ENCODE data around the gene FARS2.

FARS2 gene

DNA sequence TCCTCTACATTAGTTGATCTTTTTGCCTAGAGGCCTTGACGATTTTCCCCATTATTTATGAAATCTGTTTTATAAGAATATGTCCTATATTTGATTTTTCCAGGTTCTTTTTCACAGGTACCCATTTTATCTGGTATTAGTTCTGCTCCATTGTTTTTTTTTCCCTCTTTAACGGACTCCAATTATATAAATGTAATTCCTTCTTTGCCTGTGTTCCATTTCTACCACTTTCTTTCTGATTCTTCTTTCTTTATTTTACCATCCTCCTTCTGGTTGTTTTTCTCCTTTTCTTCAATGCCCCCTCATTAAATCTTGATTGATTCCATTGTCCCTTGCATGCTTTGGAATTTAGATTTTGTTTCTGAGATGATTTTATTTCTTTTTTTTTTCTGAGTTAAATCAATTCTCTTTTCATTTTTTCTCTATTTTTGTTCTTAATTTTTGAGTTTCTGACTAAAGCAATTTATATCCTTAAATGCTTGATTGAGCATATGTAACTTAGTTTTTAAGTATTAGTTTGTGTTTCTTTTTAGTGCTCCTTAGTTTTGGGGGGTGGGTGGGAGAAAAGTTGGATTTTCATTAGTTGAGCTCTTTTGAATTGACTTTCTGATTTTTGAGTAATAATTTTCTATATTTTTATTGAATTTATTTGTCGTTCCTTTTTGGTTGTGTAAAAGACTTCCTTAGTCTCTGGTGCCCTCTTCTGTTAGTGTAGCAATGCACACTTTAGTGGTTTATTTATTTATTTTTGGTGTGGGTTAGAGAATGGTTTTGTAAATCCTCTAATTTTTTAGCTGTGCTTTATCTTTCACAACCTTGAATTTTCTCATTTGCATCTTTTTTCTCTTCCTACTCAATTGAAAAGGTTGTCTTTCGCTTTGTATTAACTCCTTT is 140.8 kb downstream of the FARS2 start:
- no peak overlapping the region for H3K4me3 ChIP-seq (ENCODE audit: low read depth, low read length)
- in situ Hi-C loops (cut with HindIII; ENCODE audit: low sequenced_read_pairs), result no loop called here
- TF ChIP-seq, protein P1, sequence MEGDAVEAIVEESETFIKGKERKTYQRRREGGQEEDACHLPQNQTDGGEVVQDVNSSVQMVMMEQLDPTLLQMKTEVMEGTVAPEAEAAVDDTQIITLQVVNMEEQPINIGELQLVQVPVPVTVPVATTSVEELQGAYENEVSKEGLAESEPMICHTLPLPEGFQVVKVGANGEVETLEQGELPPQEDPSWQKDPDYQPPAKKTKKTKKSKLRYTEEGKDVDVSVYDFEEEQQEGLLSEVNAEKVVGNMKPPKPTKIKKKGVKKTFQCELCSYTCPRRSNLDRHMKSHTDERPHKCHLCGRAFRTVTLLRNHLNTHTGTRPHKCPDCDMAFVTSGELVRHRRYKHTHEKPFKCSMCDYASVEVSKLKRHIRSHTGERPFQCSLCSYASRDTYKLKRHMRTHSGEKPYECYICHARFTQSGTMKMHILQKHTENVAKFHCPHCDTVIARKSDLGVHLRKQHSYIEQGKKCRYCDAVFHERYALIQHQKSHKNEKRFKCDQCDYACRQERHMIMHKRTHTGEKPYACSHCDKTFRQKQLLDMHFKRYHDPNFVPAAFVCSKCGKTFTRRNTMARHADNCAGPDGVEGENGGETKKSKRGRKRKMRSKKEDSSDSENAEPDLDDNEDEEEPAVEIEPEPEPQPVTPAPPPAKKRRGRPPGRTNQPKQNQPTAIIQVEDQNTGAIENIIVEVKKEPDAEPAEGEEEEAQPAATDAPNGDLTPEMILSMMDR (IDR thresholded peaks at IDR 0.05; ENCODE audit: low read depth, low read length), result peak; percentile 61
- peak; percentile 37 for DNase-seq (ENCODE audit: low read depth, low spot score)

DNA sequence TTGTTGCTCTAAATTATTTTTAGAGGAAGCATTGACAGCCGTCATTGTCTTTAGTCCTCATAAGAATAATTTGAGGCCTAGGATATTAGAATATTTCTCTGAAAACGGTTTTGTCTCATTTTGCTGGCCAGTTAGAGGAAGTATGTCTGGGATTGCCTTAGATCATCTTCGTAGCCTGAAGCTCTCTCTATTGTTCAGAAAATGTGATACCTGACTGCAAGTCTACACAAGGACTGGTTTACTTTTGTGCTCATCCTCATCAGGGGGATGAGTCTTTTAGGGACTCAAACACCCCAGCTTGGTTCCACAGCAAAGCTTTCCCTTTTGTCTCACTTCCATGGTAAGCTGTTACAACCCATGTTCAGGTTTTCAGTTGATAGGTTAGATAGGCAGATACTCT is 141.8 kb downstream of the FARS2 start:
- in situ Hi-C loops (cut with HindIII; ENCODE audit: low sequenced_read_pairs), result no loop called here
- DNase-seq (ENCODE audit: low read depth, low spot score), result no peak
- TF ChIP-seq, protein P1 (IDR thresholded peaks at IDR 0.05; ENCODE audit: low read depth, low read length), result no peak
- no peak overlapping the region for H3K4me3 ChIP-seq (ENCODE audit: low read depth, low read length)

DNA sequence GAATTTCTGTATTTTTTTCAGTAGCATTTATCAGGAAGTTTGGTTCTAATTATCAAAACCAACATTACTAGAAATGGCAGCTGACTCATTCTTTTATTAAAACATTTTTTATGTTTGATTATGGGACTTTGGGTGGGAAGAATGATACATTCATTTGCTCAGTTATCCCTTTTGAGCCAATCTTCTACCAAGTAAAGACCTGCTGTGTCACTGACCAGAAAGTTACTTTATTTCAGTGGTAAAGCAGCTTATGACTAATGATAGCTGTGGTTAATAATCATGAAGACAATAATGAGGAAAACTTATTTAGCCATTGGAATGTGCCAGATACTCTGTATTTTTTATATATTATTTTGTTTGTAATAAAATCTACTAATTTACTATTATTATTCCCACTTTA is 142.3 kb downstream of the FARS2 start:
- in situ Hi-C loops (cut with HindIII; ENCODE audit: low sequenced_read_pairs), result no loop called here
- TF ChIP-seq, protein P1 (IDR thresholded peaks at IDR 0.05; ENCODE audit: low read depth, low read length), result no peak
- no peak overlapping the region for H3K4me3 ChIP-seq (ENCODE audit: low read depth, low read length)
- DNase-seq (ENCODE audit: low read depth, low spot score), result no peak

DNA sequence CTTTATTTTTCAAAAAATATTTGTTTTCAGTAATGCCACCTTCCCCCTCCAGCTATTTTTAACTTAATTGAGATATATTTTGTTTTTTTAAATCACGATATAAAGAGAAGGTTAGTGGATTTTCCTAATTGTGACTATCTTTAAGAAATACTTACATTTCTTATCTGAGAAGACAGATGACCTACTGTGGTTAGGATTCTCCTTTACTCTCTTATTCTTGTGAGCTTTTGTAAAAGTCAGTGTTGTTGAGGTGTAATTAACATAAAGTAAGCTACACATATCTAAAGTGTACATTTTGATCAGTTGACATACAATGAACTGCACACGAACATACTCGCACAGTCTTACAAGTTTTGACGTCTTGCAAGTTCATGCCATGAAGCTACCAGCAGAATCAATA is 144.7 kb downstream of the FARS2 start:
- TF ChIP-seq, protein P1 (IDR thresholded peaks at IDR 0.05; ENCODE audit: low read depth, low read length), result no peak
- no peak for DNase-seq (ENCODE audit: low read depth, low spot score)
- H3K4me3 ChIP-seq (ENCODE audit: low read depth, low read length), result no peak overlapping the region
- in situ Hi-C loops (cut with HindIII; ENCODE audit: low sequenced_read_pairs), result no loop called here

DNA sequence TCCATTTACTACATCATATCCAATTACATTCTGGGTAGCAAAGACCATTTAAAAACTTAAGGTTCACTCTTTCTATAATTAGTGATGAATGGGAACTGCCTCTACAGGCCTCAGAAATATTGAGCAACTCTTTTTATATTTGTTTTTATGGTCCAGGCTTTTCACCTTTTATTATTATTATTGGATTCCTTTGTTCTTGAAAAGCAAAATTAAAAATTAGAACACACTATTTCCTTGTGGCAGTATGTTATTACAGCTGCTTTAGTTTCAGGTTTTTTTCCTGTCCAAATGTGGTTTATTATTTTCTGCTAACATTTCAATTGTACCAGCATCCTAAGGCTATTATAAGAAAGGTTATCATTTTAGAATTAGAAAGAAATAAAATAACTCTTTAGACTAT is 150.1 kb downstream of the FARS2 start:
- TF ChIP-seq, protein P1 (IDR thresholded peaks at IDR 0.05; ENCODE audit: low read depth, low read length), result no peak
- in situ Hi-C loops (cut with HindIII; ENCODE audit: low sequenced_read_pairs), result no loop called here
- no peak for DNase-seq (ENCODE audit: low read depth, low spot score)
- H3K4me3 ChIP-seq (ENCODE audit: low read depth, low read length), result no peak overlapping the region

DNA sequence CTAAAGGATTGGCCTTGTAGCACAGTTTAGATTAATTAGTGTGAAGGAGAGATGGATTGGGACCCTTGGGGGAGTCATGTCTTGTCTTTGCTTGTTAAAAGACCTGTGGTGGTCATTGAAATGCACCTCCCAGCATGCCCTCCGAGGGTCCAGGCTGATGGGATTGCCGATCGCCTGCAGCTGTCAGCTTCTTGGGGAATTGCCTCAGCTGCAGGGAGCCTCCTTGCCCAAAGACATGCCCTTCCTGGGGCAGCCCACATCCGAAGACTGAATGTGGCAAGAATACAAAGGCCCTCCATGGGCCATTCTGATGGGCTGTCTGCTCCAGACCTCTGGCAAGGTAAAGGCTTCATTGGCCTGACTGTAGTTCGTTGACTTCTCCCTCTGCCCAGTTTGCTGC is 150.7 kb downstream of the FARS2 start:
- in situ Hi-C loops (cut with HindIII; ENCODE audit: low sequenced_read_pairs), result no loop called here
- no peak overlapping the region for H3K4me3 ChIP-seq (ENCODE audit: low read depth, low read length)
- TF ChIP-seq, protein P1 (IDR thresholded peaks at IDR 0.05; ENCODE audit: low read depth, low read length), result no peak
- DNase-seq (ENCODE audit: low read depth, low spot score), result no peak

Measured in astrocyte of the spinal cord (primary cell).